Mucosa of descending colon (tissue), 3 donors: ENCODE data around the gene DEDD2. TPM values are rescaled to one million over a fixed set of nuclear protein-coding genes. Genes with fewer than 3 reads are reported as not detected.

Experiments used
- ATAC-seq: fragments of 200-7000 bp; cut with Tn5 transposase; one replicate; pipeline ENCODE4 v1.9.1; 2020; ENCODE audit warnings: mild to moderate bottlenecking, moderate library complexity
- DNase-seq, 3 donors: peaks; one replicate each; pipeline ENCODE4 v3.0.0-alpha.2; 2020
- H3K36me3 ChIP-seq: fragments of 200-600 bp; one replicate; pipeline ENCODE4 v1.8.0; 2021; ENCODE audit warnings: low read depth, mild to moderate bottlenecking
- H3K4me1 ChIP-seq: fragments of 200-600 bp; one replicate; pipeline ENCODE4 v1.8.0; 2021; ENCODE audit warnings: low read depth, mild to moderate bottlenecking
- H3K4me3 ChIP-seq: fragments of 200-600 bp; one replicate; pipeline ENCODE4 v1.8.0; 2021; ENCODE audit warnings: mild to moderate bottlenecking
- H3K9me3 ChIP-seq: fragments of 200-600 bp; one replicate; pipeline ENCODE4 v1.8.0; 2021; ENCODE audit warnings: mild to moderate bottlenecking
- CTCF ChIP-seq: fragments of 200-600 bp; IDR thresholded peaks from one replicate; pipeline ENCODE4 v1.8.0; 2022; ENCODE audit warnings: antibody characterized with exemption, mild to moderate bottlenecking
- intact Hi-C, 2 donors: fragments of 100-400 bp; cut with DNase I in 1 of 2; cut with micrococcal nuclease in 1 of 2; formaldehyde crosslinking; loops; one replicate each; pipeline versions ENCODE4 v1.11.0 to v1.11.1; 2022; cut with DNase I, micrococcal nuclease
- total RNA-seq, 3 donors: library from RNA; stranded (reverse); fragmentation: NEBNext Ultra II Directional in 2 of 3; extraction: Animal tissue kit (Norgen Biotek cat#: 25700) in 2 of 3; gene quantifications; one replicate each; pipeline versions ENCODE4 v1.2.1 to v1.2.4, GENCODE V29; 2021 to 2023
- donor health status: DM: no; HTN: no; CAD: no; lungs with moderate emphysema.
- donor health status: DM: no; HTN: no; CAD: no.
- donor health status: DM: no; HTN: yes; CAD: no.

DEDD2 gene
- total RNA-seq, 3 donors from 2014 or later = 28.0 to 40.1 (median 35.7) TPM

- no peak for TF ChIP-seq CTCF
- intact Hi-C loops = loop anchor here in 1 of 2 donors (5.0 kb wide), 1 partner anchor 34 kb away; no protein-coding TSS in a partner anchor
- Histone ChIP-seq H3K4me3 (no peak overlapping the region), H3K9me3 (no peaks in the 10 kb centered on the region), H3K36me3 (no peaks in the 10 kb centered on the region), H3K4me1 (peaks cover 15% of the 10 kb centered on the region)
- ATAC-seq (no peak), DNase-seq (no peak)
Observed at GRCh38 chr19:42248270-42249148, 31.0 kb upstream of the DEDD2 start.

GRCh38 chr19:42247640-42248199 lies 30.2 kb upstream of the DEDD2 start:
- peaks cover 4% of the 10 kb centered on the region for H3K36me3 ChIP-seq
- TF ChIP-seq CTCF = no peak
- no peak for DNase-seq
- no peaks in the 10 kb centered on the region for H3K9me3 ChIP-seq
- H3K4me3 ChIP-seq = no peak overlapping the region
- intact Hi-C loops = loop anchor here in 1 of 2 donors (5.0 kb wide), 1 partner anchor 35 kb away; no protein-coding TSS in a partner anchor
- H3K4me1 ChIP-seq = peaks cover 15% of the 10 kb centered on the region
- ATAC-seq = no peak

GRCh38 chr19:42246922-42247639 lies 29.6 kb upstream of the DEDD2 start:
- intact Hi-C loops = loop anchor here in 1 of 2 donors (5.0 kb wide), 1 partner anchor 35 kb away; no protein-coding TSS in a partner anchor
- Histone ChIP-seq H3K4me1 (peaks cover 11% of the 10 kb centered on the region), H3K36me3 (peaks cover 8% of the 10 kb centered on the region), H3K9me3 (no peaks in the 10 kb centered on the region), H3K4me3 (no peak overlapping the region)
- TF ChIP-seq CTCF = no peak
- DNase-seq (no peak), ATAC-seq (no peak)

GRCh38 chr19:42246143-42246921 lies 28.9 kb upstream of the DEDD2 start:
- DNase-seq = peak in 2 of 3 donors; percentile 71 to 73
- Histone ChIP-seq H3K4me3 (no peak overlapping the region), H3K9me3 (no peaks in the 10 kb centered on the region), H3K36me3 (peaks cover 8% of the 10 kb centered on the region), H3K4me1 (peaks cover 12% of the 10 kb centered on the region)
- peak; percentile 38 for TF ChIP-seq CTCF
- no peak for ATAC-seq
- intact Hi-C loops = loop anchor here in 1 of 2 donors (5.0 kb wide), 1 partner anchor 36 kb away; no protein-coding TSS in a partner anchor

- Histone ChIP-seq H3K9me3 (no peaks in the 10 kb centered on the region), H3K36me3 (peaks cover 8% of the 10 kb centered on the region), H3K4me1 (peaks cover 23% of the 10 kb centered on the region), H3K4me3 (no peak overlapping the region)
- TF ChIP-seq CTCF = no peak
- ATAC-seq = no peak
- DNase-seq = peak in 1 of 3 donors; percentile 38
- intact Hi-C loops = loop anchor here in 1 of 2 donors (5.0 kb wide), 1 partner anchor 37 kb away; no protein-coding TSS in a partner anchor
Observed at GRCh38 chr19:42245231-42245630, 27.8 kb upstream of the DEDD2 start.
